Osteoblast (primary cell): Measurements from ENCODE around the gene DRC7. TPM values are rescaled to one million over a fixed set of nuclear protein-coding genes. Genes with fewer than 3 reads are reported as not detected.
A peak's percentile ranks its signal among the peaks of the same experiment; 100 is the strongest.

Source experiments
- DNase-seq: peaks from one replicate; pipeline ENCODE4 v3.0.0; 2011; ENCODE audit warnings: low spot score, mixed read lengths; ENCODE audit not compliant: insufficient read length; ENCODE audit errors: missing footprints
- H2AFZ ChIP-seq: 2 replicates; pipeline ENCODE4 v1.6.0; 2011; ENCODE audit warnings: mild to moderate bottlenecking, low read length
- H3K27ac ChIP-seq: 2 replicates; pipeline ENCODE4 v1.5.1; 2011; ENCODE audit warnings: mild to moderate bottlenecking, low read depth, low read length, moderate library complexity
- H3K27me3 ChIP-seq: 2 replicates; pipeline ENCODE4 v1.6.0; 2012; ENCODE audit warnings: mild to moderate bottlenecking, control low read depth, inconsistent platforms, low read length, moderate library complexity; ENCODE audit not compliant: insufficient read depth
- H3K36me3 ChIP-seq: 2 replicates; pipeline ENCODE4 v1.5.1; 2011; ENCODE audit warnings: mild to moderate bottlenecking, low read length, control low read depth, moderate library complexity; ENCODE audit not compliant: insufficient read depth
- H3K4me1 ChIP-seq: 2 replicates; pipeline ENCODE4 v1.5.1; 2011; ENCODE audit warnings: mild to moderate bottlenecking, low read length, control low read depth, moderate library complexity; ENCODE audit not compliant: insufficient read depth
- H3K4me2 ChIP-seq: 2 replicates; pipeline ENCODE4 v1.6.0; 2011; ENCODE audit warnings: mild to moderate bottlenecking, low read length; ENCODE audit not compliant: insufficient read depth
- H3K4me3 ChIP-seq: fragments of 200-600 bp; sonication (generic); 3 replicates; pipeline ENCODE4 v1.5.1; 2012; ENCODE audit warnings: mild to moderate bottlenecking, low read length, inconsistent platforms; ENCODE audit not compliant: insufficient read depth
- H3K79me2 ChIP-seq: 2 replicates; pipeline ENCODE4 v1.6.0; 2012; ENCODE audit warnings: mild to moderate bottlenecking, low read length, control low read depth, inconsistent platforms; ENCODE audit not compliant: insufficient read depth
- H3K9me3 ChIP-seq: 2 replicates; pipeline ENCODE4 v1.5.1; 2011; ENCODE audit warnings: low read depth, low read length, control low read depth
- H4K20me1 ChIP-seq: 2 replicates; pipeline ENCODE4 v1.6.0; 2012; ENCODE audit warnings: mild to moderate bottlenecking, low read length, control low read depth; ENCODE audit not compliant: insufficient read depth
- total RNA-seq: library from RNA; depleted of rRNA; stranded (reverse); fragments of >200 nt; gene quantifications from 2 replicates; pipeline ENCODE4 v1.2.3, GENCODE V29; 2012
- TF ChIP-seq, protein P1 (sequence below): IDR thresholded peaks from 2 replicates; pipeline ENCODE4 v1.5.1; 2011; ENCODE audit warnings: mild to moderate bottlenecking, low read depth, low read length, moderate library complexity; ENCODE audit errors: extremely low read depth

DRC7 gene
- total RNA-seq, 1 donor = not detected

DNA sequence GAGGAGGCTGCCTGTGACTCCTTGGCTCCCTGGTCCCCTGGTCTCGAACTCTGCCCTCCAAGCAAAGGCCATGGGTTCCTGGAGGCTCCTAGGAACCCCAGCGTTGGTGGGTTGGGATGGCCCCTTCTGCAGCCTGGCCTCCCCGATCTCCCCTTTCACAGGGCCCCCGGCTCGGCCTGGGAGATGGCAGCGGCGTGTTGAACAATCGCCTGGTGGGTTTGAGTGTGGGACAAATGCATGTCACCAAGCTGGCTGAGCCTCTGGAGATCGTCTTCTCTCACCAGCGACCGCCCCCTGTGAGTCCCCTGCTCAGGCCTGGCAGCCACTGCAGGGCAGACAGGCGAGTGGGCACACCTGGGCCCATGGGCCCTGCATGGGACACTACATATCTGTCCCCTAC lies 15.6 kb upstream of the DRC7 start:
- Histone ChIP-seq H3K4me2 (no peak overlapping the region), H3K4me1 (peaks cover 2% of the 10 kb centered on the region), H3K36me3 (no peaks in the 10 kb centered on the region), H2AFZ (no peak overlapping the region), H3K27me3 (peaks cover 5% of the 10 kb centered on the region), H3K4me3 (no peak overlapping the region), H3K79me2 (no peaks in the 10 kb centered on the region), H4K20me1 (no peaks in the 10 kb centered on the region), H3K27ac (no peak overlapping the region), H3K9me3 (no peaks in the 10 kb centered on the region)
- TF ChIP-seq, protein P1, sequence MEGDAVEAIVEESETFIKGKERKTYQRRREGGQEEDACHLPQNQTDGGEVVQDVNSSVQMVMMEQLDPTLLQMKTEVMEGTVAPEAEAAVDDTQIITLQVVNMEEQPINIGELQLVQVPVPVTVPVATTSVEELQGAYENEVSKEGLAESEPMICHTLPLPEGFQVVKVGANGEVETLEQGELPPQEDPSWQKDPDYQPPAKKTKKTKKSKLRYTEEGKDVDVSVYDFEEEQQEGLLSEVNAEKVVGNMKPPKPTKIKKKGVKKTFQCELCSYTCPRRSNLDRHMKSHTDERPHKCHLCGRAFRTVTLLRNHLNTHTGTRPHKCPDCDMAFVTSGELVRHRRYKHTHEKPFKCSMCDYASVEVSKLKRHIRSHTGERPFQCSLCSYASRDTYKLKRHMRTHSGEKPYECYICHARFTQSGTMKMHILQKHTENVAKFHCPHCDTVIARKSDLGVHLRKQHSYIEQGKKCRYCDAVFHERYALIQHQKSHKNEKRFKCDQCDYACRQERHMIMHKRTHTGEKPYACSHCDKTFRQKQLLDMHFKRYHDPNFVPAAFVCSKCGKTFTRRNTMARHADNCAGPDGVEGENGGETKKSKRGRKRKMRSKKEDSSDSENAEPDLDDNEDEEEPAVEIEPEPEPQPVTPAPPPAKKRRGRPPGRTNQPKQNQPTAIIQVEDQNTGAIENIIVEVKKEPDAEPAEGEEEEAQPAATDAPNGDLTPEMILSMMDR = no peak
- DNase-seq = peak; percentile 69

DNA sequence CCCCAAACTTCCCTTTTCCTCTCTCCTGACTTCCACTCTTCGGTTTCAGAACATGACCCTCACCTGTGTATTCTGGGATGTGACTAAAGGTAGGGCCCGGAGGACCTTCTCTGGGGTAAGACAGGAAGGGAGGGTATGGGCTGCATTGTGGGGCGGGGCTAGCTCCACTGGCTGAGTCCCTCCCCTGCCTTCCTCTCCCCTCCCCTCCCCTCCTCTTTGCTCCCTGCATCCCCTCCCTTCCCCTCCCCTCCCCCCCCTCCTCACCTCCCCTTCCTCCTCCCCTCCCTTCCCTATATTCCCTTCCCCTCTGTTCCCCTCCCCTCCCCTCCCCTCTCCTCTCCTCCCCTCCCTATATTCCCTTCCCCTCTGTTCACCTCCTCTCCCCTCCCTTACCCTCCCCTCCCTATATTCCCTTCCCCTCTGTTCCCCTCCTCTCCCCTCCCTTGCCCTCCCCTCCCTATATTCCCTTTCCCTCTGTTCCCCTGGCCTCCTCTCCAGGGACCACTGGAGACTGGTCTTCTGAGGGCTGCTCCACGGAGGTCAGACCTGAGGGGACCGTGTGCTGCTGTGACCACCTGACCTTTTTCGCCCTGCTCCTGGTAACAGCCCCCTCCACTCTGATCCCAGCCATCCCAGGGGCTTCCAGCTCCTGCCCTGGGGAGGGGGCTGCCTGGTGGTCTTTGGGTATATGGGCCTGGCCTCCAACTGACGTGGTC lies 14.7 kb upstream of the DRC7 start:
- Histone ChIP-seq H3K4me1 (peaks cover 2% of the 10 kb centered on the region), H3K79me2 (no peaks in the 10 kb centered on the region), H3K4me3 (no peak overlapping the region), H4K20me1 (no peaks in the 10 kb centered on the region), H2AFZ (no peak overlapping the region), H3K4me2 (no peak overlapping the region), H3K27me3 (no peaks in the 10 kb centered on the region), H3K36me3 (no peaks in the 10 kb centered on the region), H3K27ac (no peak overlapping the region), H3K9me3 (no peaks in the 10 kb centered on the region)
- peak; percentile 18 for DNase-seq
- TF ChIP-seq, protein P1 = no peak

DNA sequence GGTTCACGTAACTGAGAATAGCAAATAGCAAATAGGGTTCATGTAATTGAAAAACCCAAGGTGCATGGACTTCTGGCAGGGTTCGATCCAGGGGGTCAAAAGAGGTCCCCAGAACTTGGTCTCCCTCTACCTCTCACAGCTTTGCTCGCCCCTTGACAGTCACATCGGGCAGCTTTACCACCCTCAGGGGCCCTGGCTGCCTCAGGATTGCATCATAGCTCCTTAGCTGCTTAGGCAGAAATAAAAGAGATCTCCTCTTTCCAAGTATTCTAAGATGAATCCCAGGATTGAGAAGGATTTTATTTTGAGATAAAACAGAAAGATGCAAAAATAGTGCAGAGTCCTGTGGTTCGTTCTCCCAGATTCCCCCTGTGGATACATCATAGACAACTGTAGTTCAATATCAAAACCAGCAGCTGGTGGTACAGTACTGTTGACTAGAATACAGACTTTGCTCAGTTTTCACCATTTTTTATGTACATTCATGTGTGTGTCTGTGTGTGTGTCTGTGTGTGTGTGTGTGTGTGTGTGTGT lies 13.7 kb upstream of the DRC7 start:
- H4K20me1 ChIP-seq = no peaks in the 10 kb centered on the region
- H3K27ac ChIP-seq = no peak overlapping the region
- H3K36me3 ChIP-seq = no peaks in the 10 kb centered on the region
- H3K27me3 ChIP-seq = no peaks in the 10 kb centered on the region
- H3K79me2 ChIP-seq = no peaks in the 10 kb centered on the region
- H3K4me2 ChIP-seq = no peak overlapping the region
- no peaks in the 10 kb centered on the region for H3K9me3 ChIP-seq
- peaks cover 2% of the 10 kb centered on the region for H3K4me1 ChIP-seq
- DNase-seq = peak; percentile 68
- H2AFZ ChIP-seq = no peak overlapping the region
- H3K4me3 ChIP-seq = no peak overlapping the region
- TF ChIP-seq, protein P1 = no peak

DNA sequence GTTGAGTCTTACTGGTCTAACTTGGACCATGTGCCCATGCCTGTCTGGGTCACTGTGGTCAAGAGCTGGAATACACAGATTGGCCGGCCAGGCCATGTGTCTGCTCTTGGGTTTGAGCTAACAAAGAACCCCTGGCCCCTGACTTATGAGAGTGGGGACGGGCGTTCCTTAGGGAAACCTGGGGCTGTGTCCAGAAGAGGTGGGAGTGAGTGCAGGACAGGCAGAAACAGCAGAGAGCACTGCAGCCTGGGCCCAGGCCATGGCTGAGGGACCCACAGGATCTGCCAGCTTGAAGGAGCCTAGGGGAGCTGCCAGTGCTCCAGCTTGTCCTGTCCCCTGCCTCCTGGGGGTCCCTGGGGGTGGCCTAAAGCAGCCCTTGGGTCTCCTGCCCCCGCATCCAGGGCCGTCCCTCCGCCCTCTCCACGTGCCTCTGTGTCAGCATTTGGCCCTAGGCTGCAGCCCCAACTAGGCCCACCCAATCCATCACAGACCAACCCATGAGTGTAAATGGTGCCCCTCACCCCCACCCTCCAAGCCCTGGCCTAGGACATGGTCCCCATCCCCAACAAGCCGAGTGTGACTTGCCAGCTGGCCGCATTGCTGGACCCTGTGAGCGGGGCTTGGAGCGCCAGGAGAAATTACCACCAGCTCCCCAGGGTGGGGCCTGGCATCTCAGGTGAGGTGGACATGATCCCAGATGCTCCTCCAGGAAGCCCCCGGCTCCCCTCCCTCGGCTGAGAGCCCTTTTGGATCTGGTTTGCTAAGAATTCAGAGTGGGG lies 12.5 kb upstream of the DRC7 start:
- peak; percentile 71 for DNase-seq
- Histone ChIP-seq H4K20me1 (no peaks in the 10 kb centered on the region), H2AFZ (no peak overlapping the region), H3K27me3 (peaks cover 2% of the 10 kb centered on the region), H3K79me2 (no peaks in the 10 kb centered on the region), H3K27ac (no peak overlapping the region), H3K9me3 (no peaks in the 10 kb centered on the region), H3K4me3 (no peak overlapping the region), H3K4me1 (no peaks in the 10 kb centered on the region), H3K4me2 (no peak overlapping the region), H3K36me3 (no peaks in the 10 kb centered on the region)
- TF ChIP-seq, protein P1 = no peak
